HUES6 (cell line): ENCODE results near the gene SLC2A2.

Experiments
- H3K27ac ChIP-seq: 2 replicates; pipeline ENCODE4 v1.7.0; 2013; ENCODE audit warnings: low read depth, mild to moderate bottlenecking, low read length, inconsistent platforms
- H3K27me3 ChIP-seq: 2 replicates; pipeline ENCODE4 v1.6.1; 2013; ENCODE audit warnings: low read length; ENCODE audit not compliant: control insufficient read depth, insufficient read depth
- H3K36me3 ChIP-seq: 2 replicates; pipeline ENCODE4 v1.6.1; 2013; ENCODE audit warnings: low read length; ENCODE audit not compliant: control insufficient read depth, insufficient read depth
- H3K4me1 ChIP-seq: 2 replicates; pipeline ENCODE4 v1.6.1; 2013; ENCODE audit warnings: low read length; ENCODE audit not compliant: control insufficient read depth, insufficient read depth
- H3K4me3 ChIP-seq: 2 replicates; pipeline ENCODE4 v1.5.1; 2013; ENCODE audit warnings: low read depth, low read length
- H3K9ac ChIP-seq: one replicate; pipeline ENCODE4 v1.6.1; 2013; ENCODE audit warnings: mild to moderate bottlenecking, low read length
- H3K9me3 ChIP-seq: 2 replicates; pipeline ENCODE4 v1.6.1; 2013; ENCODE audit warnings: low read depth, low read length; ENCODE audit not compliant: control insufficient read depth, insufficient read depth

SLC2A2 gene

DNA sequence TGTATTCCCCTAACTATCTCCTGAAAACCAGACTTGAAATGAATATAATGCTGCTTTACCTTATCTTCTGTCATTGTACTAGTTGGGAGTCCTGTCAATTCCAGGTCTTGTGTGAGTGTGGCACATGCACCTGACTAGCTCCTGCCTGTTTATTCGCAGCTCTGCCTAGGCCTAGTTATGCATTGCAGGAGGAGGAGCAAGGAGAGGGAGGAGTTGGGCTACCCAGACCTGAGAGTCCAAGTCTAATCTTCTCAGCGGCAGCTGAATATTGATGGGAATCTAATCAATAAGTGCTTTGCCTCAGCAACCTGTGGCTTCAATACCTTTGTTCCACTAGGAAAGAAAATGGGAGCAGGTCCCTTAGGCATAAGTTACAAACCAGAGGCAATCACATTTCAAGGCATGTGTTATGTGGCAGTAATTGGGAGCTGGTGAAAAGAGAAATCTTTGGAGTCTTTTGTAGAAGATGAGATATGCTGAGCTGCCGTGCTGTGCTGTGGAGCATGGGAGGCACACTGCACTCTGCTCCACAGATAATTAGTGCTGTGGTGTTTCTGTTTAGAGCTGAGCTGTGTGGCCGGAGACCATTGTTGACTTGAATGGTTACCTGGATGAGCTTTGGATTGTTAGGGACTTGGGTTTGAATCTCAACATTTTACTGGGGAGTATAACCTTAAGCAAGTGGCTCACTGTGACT lies at the start of gene SLC2A2:
Gene SLC2A2 (minus strand): TSS at position 124 of the 697 bp plus-strand sequence. CDS start 50 bp downstream, at position 74.
- no peak within 1 kb of the TSS for H3K9ac ChIP-seq
- H3K4me3 ChIP-seq: no peak within 1 kb of the TSS
- H3K4me1 ChIP-seq: peaks cover 7% of the 10 kb centered on the region
- no peaks in the 10 kb centered on the region for H3K36me3 ChIP-seq
- H3K27me3 ChIP-seq: peaks cover 32% of the 10 kb centered on the region
- no peak within 1 kb of the TSS for H3K27ac ChIP-seq
- no peaks in the 10 kb centered on the region for H3K9me3 ChIP-seq

DNA sequence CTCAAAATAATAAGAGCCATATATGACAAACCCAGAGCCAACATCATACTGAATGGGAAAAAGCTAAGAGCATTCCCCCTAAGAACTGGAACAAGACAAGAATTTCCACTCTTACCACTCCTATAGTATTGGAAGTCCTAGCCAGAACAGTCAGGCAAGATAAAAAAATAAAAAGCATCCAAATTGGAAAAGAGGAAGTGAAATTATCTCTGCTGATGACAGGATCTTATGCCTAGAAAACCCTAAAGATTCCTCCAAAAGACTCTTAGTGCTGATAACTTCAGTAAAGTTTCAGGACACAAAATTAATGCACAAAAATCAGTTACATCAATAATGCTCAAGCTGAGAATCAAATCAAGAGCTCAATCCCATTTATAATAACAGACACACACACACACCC lies 45.9 kb upstream of the SLC2A2 start:
- Histone ChIP-seq H3K4me3 (no peak overlapping the region), H3K36me3 (0 out of 2 replicates have a peak, but pooled peaks cover 2% of the 10 kb centered on the region), H3K9me3 (no peaks in the 10 kb centered on the region), H3K27me3 (no peaks in the 10 kb centered on the region), H3K27ac (no peak overlapping the region), H3K4me1 (no peaks in the 10 kb centered on the region), H3K9ac (no peak overlapping the region)

DNA sequence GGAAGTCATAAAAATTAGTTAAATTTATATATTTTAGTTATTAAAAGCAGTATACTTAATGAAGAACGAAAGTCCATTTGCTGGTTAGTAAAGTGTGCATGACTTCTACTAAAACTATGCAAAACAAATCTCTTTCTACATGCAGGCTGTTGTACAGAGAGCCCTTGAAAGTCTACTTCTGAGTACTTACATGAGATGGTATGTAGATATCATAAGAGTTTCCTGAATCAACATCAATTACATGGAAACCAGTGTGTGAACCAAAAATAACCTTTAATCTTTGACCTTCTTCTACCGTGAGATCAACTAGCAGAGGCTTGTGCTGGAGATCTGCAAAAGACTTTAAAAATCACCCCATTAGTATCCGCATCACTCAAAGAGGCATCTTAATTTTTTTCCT lies 42.1 kb upstream of the SLC2A2 start:
- no peak overlapping the region for H3K4me3 ChIP-seq
- no peak overlapping the region for H3K9ac ChIP-seq
- H3K36me3 ChIP-seq: 0 out of 2 replicates have a peak, but pooled peaks cover 2% of the 10 kb centered on the region
- no peaks in the 10 kb centered on the region for H3K27me3 ChIP-seq
- no peak overlapping the region for H3K27ac ChIP-seq
- H3K4me1 ChIP-seq: no peaks in the 10 kb centered on the region
- no peaks in the 10 kb centered on the region for H3K9me3 ChIP-seq

DNA sequence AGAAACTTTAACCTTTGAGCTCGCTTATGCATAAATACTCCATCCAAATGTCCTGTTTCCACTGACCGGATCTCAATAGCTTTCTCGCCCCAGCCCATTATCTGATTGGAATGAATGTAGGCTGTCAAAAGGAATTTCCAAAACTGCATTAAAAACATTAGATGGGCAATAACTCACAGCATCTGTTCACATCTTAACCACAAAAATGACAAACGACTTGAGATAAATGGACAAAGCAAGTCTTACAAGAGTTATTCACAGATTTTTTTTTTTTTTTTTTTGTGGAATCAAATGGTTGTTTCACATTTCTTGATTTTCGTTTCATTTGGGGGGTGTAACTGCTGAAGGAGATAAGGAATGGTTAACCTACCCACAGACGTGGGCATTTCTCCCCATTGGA lies 39.7 kb upstream of the SLC2A2 start:
- Histone ChIP-seq H3K9me3 (no peaks in the 10 kb centered on the region), H3K36me3 (peaks cover 2% of the 10 kb centered on the region; the same call in 1 of the 2 replicates), H3K27ac (no peak overlapping the region), H3K9ac (no peak overlapping the region), H3K4me3 (no peak overlapping the region), H3K4me1 (peaks cover 13% of the 10 kb centered on the region), H3K27me3 (no peaks in the 10 kb centered on the region)

DNA sequence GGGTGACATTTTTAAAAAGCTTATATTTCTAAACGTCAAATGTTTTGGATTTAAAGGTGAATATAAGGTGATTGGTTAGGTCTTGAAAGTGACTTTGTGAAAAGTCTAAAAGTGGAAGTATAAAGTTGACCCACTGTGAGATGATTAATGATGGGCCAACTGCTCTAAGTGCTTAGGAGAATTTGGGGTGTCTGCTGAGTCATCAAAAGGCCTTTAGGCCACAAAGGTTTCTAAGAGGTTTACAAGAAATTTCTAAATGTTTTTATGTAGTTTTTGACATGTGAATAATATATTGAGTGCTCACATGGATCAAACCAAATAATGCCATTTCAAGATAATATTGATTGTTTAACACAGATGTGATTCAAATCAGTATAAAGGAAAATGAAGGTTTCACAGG lies 39.2 kb upstream of the SLC2A2 start:
- peaks cover 13% of the 10 kb centered on the region for H3K4me1 ChIP-seq
- no peaks in the 10 kb centered on the region for H3K9me3 ChIP-seq
- H3K9ac ChIP-seq: no peak overlapping the region
- H3K4me3 ChIP-seq: no peak overlapping the region
- H3K27ac ChIP-seq: no peak overlapping the region
- H3K27me3 ChIP-seq: no peaks in the 10 kb centered on the region
- H3K36me3 ChIP-seq: peaks cover 2% of the 10 kb centered on the region; the same call in 1 of the 2 replicates

DNA sequence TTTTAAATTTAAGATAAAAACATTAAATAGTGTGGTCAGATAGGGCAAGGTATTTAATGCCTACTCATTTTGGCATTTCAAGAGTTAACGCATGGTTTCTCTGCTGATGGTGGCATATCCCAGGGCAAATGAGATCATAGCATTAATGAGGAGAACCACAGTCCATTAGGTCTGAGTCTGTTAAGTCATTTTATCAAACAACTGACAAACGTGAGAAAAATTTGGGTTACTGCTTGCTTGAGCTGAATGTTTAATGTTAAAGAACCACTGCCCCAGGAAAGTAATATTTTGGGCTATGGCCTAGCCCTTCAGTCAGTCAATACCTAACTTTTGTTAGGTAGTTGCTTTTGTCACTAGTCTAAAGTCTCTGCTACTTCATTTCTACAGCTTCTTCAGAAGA lies 37.9 kb upstream of the SLC2A2 start:
- Histone ChIP-seq H3K27me3 (no peaks in the 10 kb centered on the region), H3K9me3 (no peaks in the 10 kb centered on the region), H3K36me3 (no peaks in the 10 kb centered on the region; the same call in 1 of the 2 replicates), H3K4me1 (peaks cover 13% of the 10 kb centered on the region), H3K9ac (no peak overlapping the region), H3K4me3 (no peak overlapping the region), H3K27ac (no peak overlapping the region)

DNA sequence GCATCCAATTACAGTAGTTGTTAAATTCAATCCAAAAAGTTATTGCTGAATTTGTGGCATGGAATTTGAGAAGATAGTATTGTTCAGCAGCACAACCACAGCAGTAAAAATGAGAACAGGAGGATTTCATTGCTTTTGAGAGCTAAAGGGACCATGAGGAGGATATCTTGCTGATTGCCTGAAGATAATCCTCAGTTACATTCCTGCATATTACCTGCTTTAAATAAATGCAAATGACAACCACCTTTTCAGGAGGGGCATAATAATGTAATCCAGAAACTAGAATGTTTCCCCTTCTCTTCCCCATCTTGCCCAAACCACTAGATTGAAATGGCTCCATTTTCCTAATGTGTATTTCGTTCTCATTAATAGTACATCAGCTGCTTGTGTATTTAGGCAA lies 35.2 kb upstream of the SLC2A2 start:
- H3K9me3 ChIP-seq: no peaks in the 10 kb centered on the region
- no peaks in the 10 kb centered on the region; the same call in 1 of the 2 replicates for H3K36me3 ChIP-seq
- H3K9ac ChIP-seq: no peak overlapping the region
- no peaks in the 10 kb centered on the region for H3K27me3 ChIP-seq
- peaks cover 13% of the 10 kb centered on the region for H3K4me1 ChIP-seq
- no peak overlapping the region for H3K4me3 ChIP-seq
- peak overlapping the region; percentile 40; the same call in 1 of the 2 replicates for H3K27ac ChIP-seq

DNA sequence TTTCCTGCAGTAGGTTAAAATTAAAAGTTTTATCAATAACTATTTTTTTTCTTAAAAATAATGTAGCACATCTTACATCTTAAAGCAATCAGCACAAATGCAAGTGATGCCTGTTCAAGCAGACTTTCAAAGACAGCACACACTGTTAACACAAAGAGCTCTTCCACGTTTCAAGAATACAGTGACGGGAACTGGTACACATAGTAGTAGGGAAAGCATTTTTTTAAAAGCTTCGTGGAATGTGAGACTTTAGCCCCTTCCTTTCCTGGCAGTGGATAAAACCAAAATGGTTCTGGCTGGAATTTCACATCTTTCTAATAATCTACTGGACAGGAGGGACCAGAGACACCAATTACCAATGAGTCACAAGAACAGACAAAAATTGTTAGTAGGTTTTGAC lies 33.5 kb upstream of the SLC2A2 start:
- Histone ChIP-seq H3K9ac (no peak overlapping the region), H3K4me3 (no peak overlapping the region), H3K36me3 (no peaks in the 10 kb centered on the region; the same call in 1 of the 2 replicates), H3K27me3 (no peaks in the 10 kb centered on the region), H3K9me3 (no peaks in the 10 kb centered on the region), H3K4me1 (peaks cover 13% of the 10 kb centered on the region), H3K27ac (no peak overlapping the region)

DNA sequence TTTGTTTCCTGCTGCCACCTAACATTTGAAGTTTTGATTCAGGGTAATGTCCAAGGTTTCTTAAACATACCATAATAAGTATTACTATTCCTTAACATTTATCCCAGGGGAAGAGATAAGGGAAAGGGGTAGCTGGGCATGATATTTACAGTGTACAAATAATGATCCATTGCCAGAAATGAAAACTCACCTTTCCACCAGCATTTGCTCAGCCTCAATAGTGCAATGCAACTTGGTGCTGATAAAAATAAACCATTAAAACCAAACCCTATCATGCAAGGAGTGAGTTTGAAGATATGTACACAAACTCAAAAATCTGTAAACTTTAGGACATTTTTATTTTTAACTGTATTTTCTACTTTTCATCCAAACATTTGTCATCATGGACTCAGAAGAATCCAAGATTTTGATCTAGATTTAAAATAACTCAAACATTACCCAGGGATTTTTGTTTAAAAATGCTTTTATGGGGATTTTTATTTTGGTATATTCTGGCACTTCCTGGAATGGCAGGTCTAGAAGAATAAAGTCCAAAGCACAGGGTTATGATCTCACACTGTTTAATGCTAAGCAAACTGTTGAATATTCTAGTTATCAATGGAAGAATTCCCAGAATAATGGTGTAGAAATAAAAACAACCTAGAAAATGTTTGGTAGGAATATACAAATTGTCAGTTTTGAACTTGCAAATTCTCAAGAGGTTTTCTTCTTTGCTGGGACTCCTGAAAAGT lies 32.5 kb upstream of the SLC2A2 start:
- Histone ChIP-seq H3K4me1 (peaks cover 13% of the 10 kb centered on the region), H3K36me3 (no peaks in the 10 kb centered on the region; the same call in 1 of the 2 replicates), H3K4me3 (no peak overlapping the region), H3K9me3 (no peaks in the 10 kb centered on the region), H3K27me3 (no peaks in the 10 kb centered on the region), H3K9ac (no peak overlapping the region), H3K27ac (no peak overlapping the region)

DNA sequence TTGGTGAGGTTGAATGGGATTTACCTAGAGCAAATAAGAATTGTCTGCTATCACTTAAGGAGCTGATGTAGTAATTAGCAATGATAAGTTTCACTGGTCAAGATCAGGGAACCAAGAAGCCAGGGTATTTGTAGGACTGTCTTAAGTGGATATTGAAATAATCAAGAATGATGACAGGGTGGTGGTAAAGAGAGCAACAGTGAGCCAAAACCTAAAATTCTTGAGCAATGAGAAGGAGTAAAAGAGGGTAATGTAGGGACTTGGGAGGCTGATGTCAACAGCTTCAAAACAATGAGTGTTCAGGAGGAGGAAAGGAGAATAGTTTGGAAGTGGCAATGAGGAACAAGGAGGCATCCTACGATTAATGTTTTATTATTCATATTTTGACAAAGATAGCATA lies 31.5 kb upstream of the SLC2A2 start:
- H3K36me3 ChIP-seq: no peaks in the 10 kb centered on the region
- H3K27me3 ChIP-seq: no peaks in the 10 kb centered on the region
- H3K9ac ChIP-seq: no peak overlapping the region
- H3K4me3 ChIP-seq: no peak overlapping the region
- no peak overlapping the region for H3K27ac ChIP-seq
- no peaks in the 10 kb centered on the region for H3K9me3 ChIP-seq
- peaks cover 13% of the 10 kb centered on the region for H3K4me1 ChIP-seq

DNA sequence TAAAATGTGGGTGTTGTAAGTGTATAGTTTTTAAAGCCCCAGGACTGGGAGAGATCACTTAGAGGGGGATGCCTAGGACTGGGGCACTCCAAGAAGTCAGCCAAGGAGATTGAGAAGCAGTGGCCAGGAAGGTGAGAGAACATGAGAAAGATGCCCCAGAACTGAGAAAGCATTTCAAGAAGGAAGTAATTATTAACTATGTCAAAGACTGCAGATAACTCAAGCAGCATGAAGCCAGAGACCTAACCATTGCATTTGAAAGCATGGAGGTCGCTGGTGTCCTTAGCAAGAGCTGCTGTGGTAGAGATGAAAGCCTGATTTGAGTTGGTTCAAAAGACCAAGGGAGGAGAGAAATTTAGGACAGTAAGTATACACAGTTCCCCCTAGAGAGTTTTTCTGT lies 30.6 kb upstream of the SLC2A2 start:
- Histone ChIP-seq H3K27ac (no peak overlapping the region), H3K27me3 (no peaks in the 10 kb centered on the region), H3K9ac (no peak overlapping the region), H3K36me3 (no peaks in the 10 kb centered on the region), H3K4me3 (no peak overlapping the region), H3K4me1 (peaks cover 7% of the 10 kb centered on the region), H3K9me3 (no peaks in the 10 kb centered on the region)
